H9 (cell line): ENCODE data around the gene XPC. TPM values are rescaled to one million over a fixed set of nuclear protein-coding genes. Genes with fewer than 3 reads are reported as not detected.

ENCODE experiments used
- DNase-seq: peaks from one replicate; pipeline ENCODE4 v3.0.0-alpha.2; 2017
- H2AFZ ChIP-seq: one replicate; pipeline ENCODE4 v1.6.1; 2013; ENCODE audit warnings: mild to moderate bottlenecking, low read length, control low read depth, moderate library complexity
- H2AK5ac ChIP-seq: 2 replicates; pipeline ENCODE4 v1.6.1; 2013; ENCODE audit warnings: low read length, control low read depth, mixed read lengths; ENCODE audit not compliant: insufficient read length
- H2BK120ac ChIP-seq: one replicate; pipeline ENCODE4 v1.6.1; 2013; ENCODE audit warnings: low read depth, mild to moderate bottlenecking, low read length, control low read depth, inconsistent platforms; ENCODE audit not compliant: poor library complexity, severe bottlenecking
- H2BK12ac ChIP-seq: 2 replicates; pipeline ENCODE4 v1.6.1; 2013; ENCODE audit warnings: low read length, control low read depth, mixed read lengths, low read depth; ENCODE audit not compliant: insufficient read length
- H2BK15ac ChIP-seq: 2 replicates; pipeline ENCODE4 v1.6.1; 2013; ENCODE audit warnings: low read depth, low read length, control low read depth
- H2BK20ac ChIP-seq: one replicate; pipeline ENCODE4 v1.6.1; 2013; ENCODE audit warnings: low read depth, mild to moderate bottlenecking, low read length, control low read depth, inconsistent platforms; ENCODE audit not compliant: poor library complexity, severe bottlenecking
- H2BK5ac ChIP-seq: 2 replicates; pipeline ENCODE4 v1.6.1; 2013; ENCODE audit warnings: low read length, control low read depth, mixed read lengths; ENCODE audit not compliant: insufficient read length
- H3K14ac ChIP-seq: 2 replicates; pipeline ENCODE4 v1.6.1; 2013; ENCODE audit warnings: low read length, control low read depth; ENCODE audit not compliant: insufficient read depth
- H3K18ac ChIP-seq: 2 replicates; pipeline ENCODE4 v1.6.1; 2013; ENCODE audit warnings: low read depth, mild to moderate bottlenecking, mixed read lengths, low read length, control low read depth; ENCODE audit not compliant: insufficient read length
- H3K23ac ChIP-seq: 2 replicates; pipeline ENCODE4 v1.6.1; 2013; ENCODE audit warnings: low read length, control low read depth, mixed read lengths, low read depth; ENCODE audit not compliant: insufficient read length
- H3K23me2 ChIP-seq: 2 replicates; pipeline ENCODE4 v1.6.1; 2013; ENCODE audit warnings: low read depth, mild to moderate bottlenecking, mixed read lengths, low read length, control low read depth; ENCODE audit not compliant: insufficient read length, poor library complexity, severe bottlenecking
- H3K27ac ChIP-seq: 2 replicates; pipeline ENCODE4 v1.5.1; 2013; ENCODE audit warnings: low read length, control low read depth, mixed read lengths, low read depth; ENCODE audit not compliant: insufficient read length
- H3K27me3 ChIP-seq: 2 replicates; pipeline ENCODE4 v1.6.1; 2013; ENCODE audit warnings: low read length, control low read depth, inconsistent platforms; ENCODE audit not compliant: insufficient read depth
- H3K4ac ChIP-seq: 2 replicates; pipeline ENCODE4 v1.6.1; 2013; ENCODE audit warnings: low read depth, mild to moderate bottlenecking, control low read depth, inconsistent platforms, low read length, moderate library complexity
- H3K4me1 ChIP-seq: 2 replicates; pipeline ENCODE4 v1.6.1; 2013; ENCODE audit warnings: low read length, control low read depth, inconsistent platforms; ENCODE audit not compliant: insufficient read depth
- H3K4me2 ChIP-seq: 2 replicates; pipeline ENCODE4 v1.6.1; 2013; ENCODE audit warnings: low read length, control low read depth, mixed read lengths; ENCODE audit not compliant: insufficient read length, insufficient read depth
- H3K56ac ChIP-seq: 2 replicates; pipeline ENCODE4 v1.6.1; 2013; ENCODE audit warnings: low read depth, mild to moderate bottlenecking, mixed read lengths, low read length, control low read depth; ENCODE audit not compliant: insufficient read length
- H3K79me1 ChIP-seq: 2 replicates; pipeline ENCODE4 v1.6.1; 2013; ENCODE audit warnings: low read depth, mild to moderate bottlenecking, moderate library complexity, low read length, control low read depth, inconsistent platforms; ENCODE audit not compliant: insufficient read depth, poor library complexity, severe bottlenecking
- H3K79me2 ChIP-seq: 2 replicates; pipeline ENCODE4 v1.6.1; 2013; ENCODE audit warnings: low read length, control low read depth, inconsistent platforms; ENCODE audit not compliant: insufficient read depth
- H3K9ac ChIP-seq: 2 replicates; pipeline ENCODE4 v1.6.1; 2013; ENCODE audit warnings: low read length, control low read depth, mixed read lengths; ENCODE audit not compliant: insufficient read length; ENCODE audit errors: extremely low read depth
- H3K9me3 ChIP-seq: one replicate; pipeline ENCODE4 v1.6.1; 2013; ENCODE audit warnings: low read depth, low read length, inconsistent platforms; ENCODE audit not compliant: control insufficient read depth
- H3T11ph ChIP-seq: one replicate; pipeline ENCODE4 v1.6.1; 2013; ENCODE audit warnings: mild to moderate bottlenecking, low read length, control low read depth, inconsistent platforms
- H4K20me1 ChIP-seq: one replicate; pipeline ENCODE4 v1.6.1; 2013; ENCODE audit not compliant: control insufficient read depth, insufficient read length, insufficient read depth
- H4K5ac ChIP-seq: 2 replicates; pipeline ENCODE4 v1.6.1; 2013; ENCODE audit warnings: low read depth, mild to moderate bottlenecking, mixed read lengths, low read length, control low read depth; ENCODE audit not compliant: insufficient read length
- H4K8ac ChIP-seq: replicated peaks from 2 replicates; pipeline ENCODE4 v1.6.1; 2013; ENCODE audit warnings: low read length, control low read depth, mixed read lengths, low read depth; ENCODE audit not compliant: insufficient read length
- H4K91ac ChIP-seq: 2 replicates; pipeline ENCODE4 v1.6.1; 2013; ENCODE audit warnings: low read depth, mild to moderate bottlenecking, moderate library complexity, mixed read lengths, low read length, control low read depth; ENCODE audit not compliant: insufficient read length
- H3K27ac Mint-ChIP-seq, 3 experiments: 2 replicates in 2 of 3; 3 replicates in 1 of 3; pipeline ENCODE4 v1.8.0; 2020 to 2021; ENCODE audit warnings: mixed read lengths in 3 of 3, mild to moderate bottlenecking in 1 of 3, moderate library complexity in 1 of 3
- H3K27me3 Mint-ChIP-seq: 2 replicates; pipeline ENCODE4 v1.8.0; 2021; ENCODE audit warnings: low read depth, mild to moderate bottlenecking, moderate library complexity, mixed read lengths
- H3K36me3 Mint-ChIP-seq, 3 experiments: 2 replicates in 2 of 3; 3 replicates in 1 of 3; pipeline ENCODE4 v1.8.0; 2020 to 2021; ENCODE audit warnings: low read depth in 3 of 3, mixed read lengths in 3 of 3; ENCODE audit not compliant: insufficient read depth in 1 of 3
- H3K4me1 Mint-ChIP-seq, 2 experiments: 2 replicates each; pipeline ENCODE4 v1.8.0; 2020; ENCODE audit warnings: mixed read lengths in 2 of 2
- H3K4me3 Mint-ChIP-seq, 2 experiments: 2 replicates in 1 of 2; 3 replicates in 1 of 2; pipeline ENCODE4 v1.8.0; 2020 to 2021; ENCODE audit warnings: mild to moderate bottlenecking in 2 of 2, mixed read lengths in 2 of 2, moderate library complexity in 1 of 2
- H3K9me3 Mint-ChIP-seq, 2 experiments: 2 replicates in 1 of 2; 3 replicates in 1 of 2; pipeline ENCODE4 v1.8.0; 2020; ENCODE audit warnings: mild to moderate bottlenecking in 2 of 2, mixed read lengths in 2 of 2, moderate library complexity in 1 of 2
- CTCF ChIP-seq: fragments of 200-600 bp; sonication (generic); conservative IDR thresholded peaks from 3 replicates; pipeline ENCODE4 v1.8.0; 2021; ENCODE audit warnings: antibody characterized with exemption, mild to moderate bottlenecking
- WGBS: extraction: QIAGEN DNeasy Blood & Tissue Kit; methylation state at CpG from one replicate; pipeline ENCODE4 v1.1.7; 2013; ENCODE audit warnings: missing lambda C conversion rate, low lambda C conversion rate, mixed read lengths; ENCODE audit not compliant: insufficient read length; ENCODE audit errors: extremely low coverage; 5-methylcytosine and 5-hydroxymethylcytosine counted together
- total RNA-seq: library from RNA; stranded (reverse); gene quantifications from 2 replicates; pipeline ENCODE4 v1.2.1, GENCODE V29; 2021

XPC gene
- total RNA-seq, 1 experiment from 2014 or later, result 30.3 TPM

- H3K27ac ChIP-seq, result no peak overlapping the region
- Mint-ChIP-seq H3K36me3 (peaks cover 44 to 89% (median 87%) of the 10 kb centered on the region in 3 experiments), H3K27me3 (no peaks in the 10 kb centered on the region), H3K4me3 (no peak overlapping the region), H3K9me3 (peaks cover 5 to 9% of the 10 kb centered on the region in 2 experiments; a peak in 4 of 5 replicates), H3K4me1 (peaks cover 0 to 5% of the 10 kb centered on the region in 2 experiments; a peak in 1 of 4 replicates), H3K27ac (no peak overlapping the region)
- H3K9me3 ChIP-seq, result no peaks in the 10 kb centered on the region
- no peak overlapping the region for H3K14ac ChIP-seq
- no peak overlapping the region for H2BK12ac ChIP-seq
- H4K91ac ChIP-seq, result no peak overlapping the region
- H3K4me2 ChIP-seq, result no peak overlapping the region
- WGBS, result no CpG with 5 or more reads among the region's 13 CpGs
- H3K79me1 ChIP-seq, result no peaks in the 10 kb centered on the region
- H2BK15ac ChIP-seq, result no peak overlapping the region
- no peaks in the 10 kb centered on the region for H3K23me2 ChIP-seq
- no peak overlapping the region for H2BK5ac ChIP-seq
- H3K56ac ChIP-seq, result no peak overlapping the region
- no peak overlapping the region for H2BK20ac ChIP-seq
- no peak for DNase-seq
- H4K8ac ChIP-seq, result no peak overlapping the region
- no peaks in the 10 kb centered on the region for H3K4me1 ChIP-seq
- no peak overlapping the region for H3K9ac ChIP-seq
- H2BK120ac ChIP-seq, result no peak overlapping the region
- no peak overlapping the region for H3T11ph ChIP-seq
- H4K5ac ChIP-seq, result no peak overlapping the region
- H3K4ac ChIP-seq, result no peak overlapping the region
- no peak for TF ChIP-seq CTCF
- no peaks in the 10 kb centered on the region for H4K20me1 ChIP-seq
- no peak overlapping the region for H3K23ac ChIP-seq
- H3K79me2 ChIP-seq, result no peaks in the 10 kb centered on the region
- H3K27me3 ChIP-seq, result no peaks in the 10 kb centered on the region
- H2AFZ ChIP-seq, result no peak overlapping the region
- H2AK5ac ChIP-seq, result no peak overlapping the region
- no peak overlapping the region for H3K18ac ChIP-seq
Measured at GRCh38 chr3:14156843-14157561, 21.4 kb downstream of the XPC start.
